Cardiac septum (tissue), 1 donor: Measurements from ENCODE around the gene PITPNC1. TPM values are rescaled to one million over a fixed set of nuclear protein-coding genes. Genes with fewer than 3 reads are reported as not detected.
A peak's percentile ranks its signal among the peaks of the same experiment; 100 is the strongest.
"Not testable (repeated sequence)": the region's sequence is repeated elsewhere in the genome, so short reads cannot be mapped to it uniquely, and the experiment has no call there.

Experiments
- DNase-seq: peaks from one replicate; pipeline ENCODE4 v3.0.0-alpha.2; 2020; ENCODE audit warnings: low spot score
- intact Hi-C: fragments of 100-400 bp; cut with DNase I; formaldehyde crosslinking; loops from one replicate; pipeline ENCODE4 v1.14.0; 2022
- total RNA-seq: library from RNA; stranded (reverse); fragmentation: NEBNext Ultra II Directional; extraction: Animal tissue kit (Norgen Biotek cat#: 25700); gene quantifications from one replicate; pipeline ENCODE4 v1.2.1, GENCODE V29; 2021
- donor health status: DM: no; HTN: no; CAD: no.

The PITPNC1 gene
- total RNA-seq, 1 donor from 2014 or later = 12.5 TPM

GRCh38 chr17:67474081-67474661, 97.1 kb downstream of the PITPNC1 start:
- DNase-seq = no peak
- intact Hi-C loops = loop anchor here (2.0 to 10.0 kb wide), 4 partner anchors 42 to 211 kb away; no protein-coding TSS in a partner anchor

- intact Hi-C loops = loop anchor here (2.0 to 10.0 kb wide), 4 partner anchors 72 to 209 kb away; no protein-coding TSS in a partner anchor
- peak; percentile 89 for DNase-seq
Measured at GRCh38 chr17:67475161-67475937, 98.3 kb downstream of the PITPNC1 start.

- intact Hi-C loops = loop anchor here (5.0 to 10.0 kb wide), 2 partner anchors 70 to 208 kb away; no protein-coding TSS in a partner anchor
- DNase-seq = no peak
Measured at GRCh38 chr17:67476787-67477335, 99.8 kb downstream of the PITPNC1 start.

- intact Hi-C loops = loop anchor here (5.0 to 10.0 kb wide), 2 partner anchors 70 to 207 kb away; no protein-coding TSS in a partner anchor
- DNase-seq = no peak
Measured at GRCh38 chr17:67477687-67478086, 100.6 kb downstream of the PITPNC1 start.

GRCh38 chr17:67478401-67479041, 101.4 kb downstream of the PITPNC1 start:
- DNase-seq = no peak
- intact Hi-C loops = loop anchor here (5.0 to 10.0 kb wide), 2 partner anchors 69 to 206 kb away; no protein-coding TSS in a partner anchor

GRCh38 chr17:67479148-67479547, 102.1 kb downstream of the PITPNC1 start:
- no peak for DNase-seq
- intact Hi-C loops = loop anchor here (5.0 to 10.0 kb wide), 2 partner anchors 68 to 206 kb away; no protein-coding TSS in a partner anchor

- DNase-seq = not testable (repeated sequence)
- intact Hi-C loops = loop anchor here (10.0 kb wide), 1 partner anchor 124 kb away; no protein-coding TSS in a partner anchor
Measured at GRCh38 chr17:67480959-67481358, 103.9 kb downstream of the PITPNC1 start.

GRCh38 chr17:67481808-67482207, 104.7 kb downstream of the PITPNC1 start:
- no peak for DNase-seq
- intact Hi-C loops = loop anchor here (10.0 kb wide), 1 partner anchor 123 kb away; no protein-coding TSS in a partner anchor

- no peak for DNase-seq
- intact Hi-C loops = loop anchor here (10.0 kb wide), 1 partner anchor 122 kb away; no protein-coding TSS in a partner anchor
Measured at GRCh38 chr17:67482764-67483163, 105.7 kb downstream of the PITPNC1 start.

GRCh38 chr17:67484261-67484660, 107.2 kb downstream of the PITPNC1 start:
- DNase-seq = no peak
- intact Hi-C loops = loop anchor here (10.0 kb wide), 1 partner anchor 121 kb away; no protein-coding TSS in a partner anchor

GRCh38 chr17:67485666-67486065, 108.6 kb downstream of the PITPNC1 start:
- no peak for DNase-seq
- intact Hi-C loops = loop anchor here (10.0 kb wide), 1 partner anchor 119 kb away; no protein-coding TSS in a partner anchor

GRCh38 chr17:67487506-67487905, 110.4 kb downstream of the PITPNC1 start:
- no peak for DNase-seq
- intact Hi-C loops = loop anchor here (10.0 kb wide), 1 partner anchor 117 kb away; no protein-coding TSS in a partner anchor

GRCh38 chr17:67488161-67488560, 111.1 kb downstream of the PITPNC1 start:
- DNase-seq = no peak

GRCh38 chr17:67488768-67489167, 111.7 kb downstream of the PITPNC1 start:
- intact Hi-C loops = loop anchor here (10.0 kb wide), 1 partner anchor 116 kb away; no protein-coding TSS in a partner anchor
- no peak for DNase-seq

More at GRCh38 chr17:67488161-67488560, 111.1 kb downstream of the PITPNC1 start:
- intact Hi-C loops = loop anchor here (10.0 kb wide), 1 partner anchor 117 kb away; no protein-coding TSS in a partner anchor

GRCh38 chr17:67489273-67489672, 112.2 kb downstream of the PITPNC1 start:
- intact Hi-C loops = loop anchor here (10.0 kb wide), 1 partner anchor 116 kb away; no protein-coding TSS in a partner anchor
- DNase-seq = no peak

GRCh38 chr17:67490471-67490870, 113.4 kb downstream of the PITPNC1 start:
- DNase-seq = no peak
- intact Hi-C loops = no loop called here

GRCh38 chr17:67491009-67491680, 114.1 kb downstream of the PITPNC1 start:
- DNase-seq = peak; percentile 85
- intact Hi-C loops = no loop called here

- DNase-seq = no peak
- intact Hi-C loops = no loop called here
Measured at GRCh38 chr17:67491681-67492024, 114.6 kb downstream of the PITPNC1 start.
